ENCODE results near the gene DSPP. TPM values are rescaled to one million over a fixed set of nuclear protein-coding genes. Genes with fewer than 3 reads are reported as not detected.

DSPP gene
- total RNA-seq, 1 experiment from 2014 or later = not detected

DNA sequence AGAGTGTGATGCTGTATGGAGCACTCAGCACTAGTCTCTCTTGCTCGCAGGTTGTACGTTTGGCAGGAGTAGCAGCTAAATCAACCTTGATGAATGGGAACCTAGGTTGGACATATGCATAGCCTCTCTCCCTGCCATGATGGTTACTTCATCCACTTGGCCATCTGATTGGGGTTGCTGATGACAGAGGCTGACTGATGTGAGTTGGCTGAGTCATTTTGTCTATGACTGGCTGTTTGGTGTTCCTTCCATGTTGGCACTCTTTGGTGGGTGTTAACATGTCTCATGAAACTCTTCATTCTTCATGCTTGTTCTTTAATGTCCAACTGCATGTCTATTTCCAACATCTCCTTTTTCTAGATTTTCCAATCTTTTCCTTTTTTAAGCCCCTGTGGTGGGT is 47.5 kb upstream of the DSPP start:
- no CpG with 5 or more reads among the region's 2 CpGs for whole genome bisulfite sequencing (ENCODE audit: extremely low coverage, insufficient read length, low lambda C conversion rate)
- Histone ChIP-seq H3K4me1 (ENCODE audit: insufficient read depth, low read length) (peaks cover 3% of the 10 kb centered on the region), H3K27ac (ENCODE audit: insufficient read length, low read depth, low read length) (no peak overlapping the region), H3K18ac (ENCODE audit: insufficient read length, low read depth, low read length) (no peak overlapping the region), H3K79me1 (ENCODE audit: insufficient read depth, low read depth, low read length, poor library complexity, severe bottlenecking) (no peaks in the 10 kb centered on the region), H3K14ac (ENCODE audit: insufficient read depth, low read length) (no peak overlapping the region), H3T11ph (ENCODE audit: low read length) (no peak overlapping the region), H3K9me3 (ENCODE audit: control insufficient read depth, low read depth, low read length) (no peaks in the 10 kb centered on the region), H3K27me3 (ENCODE audit: insufficient read depth, low read length) (no peaks in the 10 kb centered on the region; the same call in 1 of the 2 replicates), H2BK12ac (ENCODE audit: insufficient read length, low read depth, low read length) (no peak overlapping the region), H2BK5ac (ENCODE audit: insufficient read length, low read length) (no peak overlapping the region), H3K9ac (ENCODE audit: extremely low read depth, insufficient read length, low read length) (no peak overlapping the region), H4K5ac (ENCODE audit: insufficient read length, low read depth, low read length) (no peak overlapping the region), H4K8ac (replicated peaks; ENCODE audit: insufficient read length, low read depth, low read length) (no peak overlapping the region), H3K23me2 (ENCODE audit: insufficient read length, low read depth, low read length, poor library complexity, severe bottlenecking) (no peaks in the 10 kb centered on the region), H2AFZ (ENCODE audit: low read length) (no peak overlapping the region), H2AK5ac (ENCODE audit: insufficient read length, low read length) (no peak overlapping the region), H2BK20ac (ENCODE audit: low read depth, low read length, poor library complexity, severe bottlenecking) (no peak overlapping the region), H2BK15ac (ENCODE audit: low read depth, low read length) (no peak overlapping the region), H3K79me2 (ENCODE audit: insufficient read depth, low read length) (no peaks in the 10 kb centered on the region), H4K91ac (ENCODE audit: insufficient read length, low read depth, low read length) (no peak overlapping the region), H2BK120ac (ENCODE audit: low read depth, low read length, poor library complexity, severe bottlenecking) (no peak overlapping the region), H3K4ac (ENCODE audit: low read depth, low read length) (no peak overlapping the region), H4K20me1 (ENCODE audit: control insufficient read depth, insufficient read depth, insufficient read length) (no peaks in the 10 kb centered on the region), H3K4me2 (ENCODE audit: insufficient read depth, insufficient read length, low read length) (no peak overlapping the region), H3K23ac (ENCODE audit: insufficient read length, low read depth, low read length) (no peak overlapping the region), H3K56ac (ENCODE audit: insufficient read length, low read depth, low read length) (no peak overlapping the region)
- no peak for DNase-seq
- H3K4me3 Mint-ChIP-seq = no peak overlapping the region
- H3K36me3 Mint-ChIP-seq (ENCODE audit: insufficient read depth in 1 of 3, low read depth in 3 of 3) = no peaks in the 10 kb centered on the region
- peaks cover 5 to 6% of the 10 kb centered on the region in 2 experiments; a peak in 3 of 4 replicates for H3K4me1 Mint-ChIP-seq
- no peaks in the 10 kb centered on the region for H3K27me3 Mint-ChIP-seq (ENCODE audit: low read depth)
- no peaks in the 10 kb centered on the region for H3K9me3 Mint-ChIP-seq
- TF ChIP-seq CTCF (conservative IDR thresholded peaks at IDR 0.05) = no peak
- no peak overlapping the region for H3K27ac Mint-ChIP-seq
